Measurements from ENCODE around the gene HPDL.

The HPDL gene

DNA sequence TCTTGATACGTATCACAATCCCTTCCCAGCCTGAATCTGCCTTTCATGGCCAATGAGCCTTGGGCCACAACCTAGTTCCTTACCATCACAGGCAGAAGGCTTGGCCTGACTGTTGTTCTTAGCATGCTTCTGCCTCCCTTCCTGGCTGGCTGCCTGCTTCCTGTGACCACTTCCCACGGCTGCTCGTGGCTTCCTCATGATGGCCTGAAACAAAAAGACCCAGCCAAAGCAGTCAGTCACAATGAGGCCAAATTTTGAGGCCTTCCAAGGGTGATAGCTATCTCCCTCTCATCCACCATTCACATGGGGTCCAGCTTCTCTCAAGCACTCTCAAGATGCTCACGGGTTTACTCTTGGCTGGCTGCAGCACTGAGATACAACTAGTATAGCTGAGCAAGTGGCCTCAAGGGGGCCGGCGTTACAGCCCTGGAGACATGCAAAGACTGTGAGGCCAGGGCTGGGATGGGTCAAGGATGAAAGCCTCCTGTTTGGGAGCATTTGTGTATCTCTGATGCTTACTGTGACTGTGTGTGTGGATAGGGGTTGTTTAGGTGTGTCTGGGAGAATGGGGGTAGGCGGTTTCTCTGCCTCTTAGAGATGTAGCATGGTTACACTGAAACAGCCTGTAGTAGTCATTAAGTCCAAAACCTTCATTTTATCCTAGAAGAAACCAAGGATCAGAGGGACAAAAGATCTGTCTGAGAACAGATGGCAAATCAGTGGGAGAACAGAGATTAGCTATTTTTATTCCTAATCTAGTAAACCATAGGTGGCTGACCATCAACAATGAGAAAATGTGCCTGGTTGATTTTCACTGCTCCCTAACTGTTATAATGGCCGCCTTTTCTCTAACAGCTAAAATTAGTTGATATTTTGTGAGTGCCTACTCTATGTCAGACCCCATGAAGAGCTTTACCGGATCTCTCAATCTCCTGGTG lies 7.9 kb downstream of the HPDL start:
- H3K4me3 ChIP-seq (replicated peaks in 1 of 2; ENCODE audit: low read depth in 2 of 2, low read length in 2 of 2) = no peak overlapping the region
- peak; percentile 21 to 22 for DNase-seq (ENCODE audit: low read depth in 2 of 2)

DNA sequence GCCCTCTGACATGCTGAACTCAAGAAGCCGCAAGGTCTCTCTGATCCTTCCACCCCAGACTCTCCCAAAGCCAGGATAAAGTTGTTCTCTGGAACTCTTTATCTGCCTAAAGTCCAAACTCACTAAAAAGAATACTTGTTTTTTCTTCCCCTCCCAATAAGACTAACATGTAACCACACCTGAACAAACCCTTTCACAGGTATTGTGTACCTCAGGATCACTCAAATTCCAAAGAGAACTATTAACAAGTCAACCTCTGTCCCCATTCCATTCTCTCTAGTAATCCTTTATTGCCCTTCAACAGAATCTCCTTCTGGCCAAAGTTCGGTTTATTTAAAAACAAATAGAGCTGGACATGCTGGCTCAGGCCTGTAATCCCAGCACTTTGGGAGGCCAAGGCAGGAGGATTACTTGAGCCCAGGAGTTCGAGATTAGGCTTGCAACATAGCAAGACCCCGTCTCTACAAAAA lies 9.2 kb downstream of the HPDL start:
- TF ChIP-seq, protein P1, sequence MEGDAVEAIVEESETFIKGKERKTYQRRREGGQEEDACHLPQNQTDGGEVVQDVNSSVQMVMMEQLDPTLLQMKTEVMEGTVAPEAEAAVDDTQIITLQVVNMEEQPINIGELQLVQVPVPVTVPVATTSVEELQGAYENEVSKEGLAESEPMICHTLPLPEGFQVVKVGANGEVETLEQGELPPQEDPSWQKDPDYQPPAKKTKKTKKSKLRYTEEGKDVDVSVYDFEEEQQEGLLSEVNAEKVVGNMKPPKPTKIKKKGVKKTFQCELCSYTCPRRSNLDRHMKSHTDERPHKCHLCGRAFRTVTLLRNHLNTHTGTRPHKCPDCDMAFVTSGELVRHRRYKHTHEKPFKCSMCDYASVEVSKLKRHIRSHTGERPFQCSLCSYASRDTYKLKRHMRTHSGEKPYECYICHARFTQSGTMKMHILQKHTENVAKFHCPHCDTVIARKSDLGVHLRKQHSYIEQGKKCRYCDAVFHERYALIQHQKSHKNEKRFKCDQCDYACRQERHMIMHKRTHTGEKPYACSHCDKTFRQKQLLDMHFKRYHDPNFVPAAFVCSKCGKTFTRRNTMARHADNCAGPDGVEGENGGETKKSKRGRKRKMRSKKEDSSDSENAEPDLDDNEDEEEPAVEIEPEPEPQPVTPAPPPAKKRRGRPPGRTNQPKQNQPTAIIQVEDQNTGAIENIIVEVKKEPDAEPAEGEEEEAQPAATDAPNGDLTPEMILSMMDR (IDR thresholded peaks at IDR 0.05; ENCODE audit: low read depth, low read length) = no peak
- H3K4me3 ChIP-seq (replicated peaks in 1 of 2; ENCODE audit: low read depth in 2 of 2, low read length in 2 of 2) = no peak overlapping the region
- DNase-seq (ENCODE audit: low read depth in 2 of 2) = no peak

More for the DNA sequence above, 7.9 kb downstream of the HPDL start:
- TF ChIP-seq, protein P1 (IDR thresholded peaks at IDR 0.05; ENCODE audit: low read depth, low read length) = no peak

GRCh38 chr1:45337630-45338325 lies 11.1 kb downstream of the HPDL start:
- no peak overlapping the region for H3K4me3 ChIP-seq (replicated peaks in 1 of 2; ENCODE audit: low read depth in 2 of 2, low read length in 2 of 2)
- TF ChIP-seq, protein P1 (IDR thresholded peaks at IDR 0.05; ENCODE audit: low read depth, low read length) = no peak
- DNase-seq (ENCODE audit: low read depth in 2 of 2) = no peak

- TF ChIP-seq, protein P1 (IDR thresholded peaks at IDR 0.05; ENCODE audit: low read depth, low read length) = no peak
- peak; percentile 91 to 94 for DNase-seq (ENCODE audit: low read depth in 2 of 2)
Measured at GRCh38 chr1:45339789-45340558, 13.3 kb downstream of the HPDL start, which contains the start of the genes MUTYH and TOE1. Gene MUTYH (minus strand): TSS chr1:45340440. CDS start chr1:45334505, 5,935 bp downstream. Gene TOE1 (plus strand): TSS chr1:45340170. CDS start chr1:45340253, 83 bp downstream.

GRCh38 chr1:45340816-45341466 lies 14.2 kb downstream of the HPDL start:
- TF ChIP-seq, protein P1 (IDR thresholded peaks at IDR 0.05; ENCODE audit: low read depth, low read length) = no peak
- peak in 1 of 2 donors; percentile 12 for DNase-seq (ENCODE audit: low read depth in 2 of 2)

More at GRCh38 chr1:45339789-45340558, 13.3 kb downstream of the HPDL start, which contains the start of the genes MUTYH and TOE1:
- H3K4me3 ChIP-seq (replicated peaks in 1 of 2; ENCODE audit: low read depth in 2 of 2, low read length in 2 of 2) = peak within 1 kb of the TSS; percentile 91 to 92

More at GRCh38 chr1:45340816-45341466, 14.2 kb downstream of the HPDL start:
- H3K4me3 ChIP-seq (replicated peaks in 1 of 2; ENCODE audit: low read depth in 2 of 2, low read length in 2 of 2) = peak overlapping the region; percentile 91 to 92
